Raji (cell line): ENCODE results near the gene SYNPR.

ENCODE experiments used
- POLR2A ChIP-seq: IDR thresholded peaks from 2 replicates; pipeline ENCODE4 v1.6.1; 2011; ENCODE audit warnings: low read depth, low read length, control low read depth; ENCODE audit not compliant: insufficient read depth

Gene SYNPR

DNA sequence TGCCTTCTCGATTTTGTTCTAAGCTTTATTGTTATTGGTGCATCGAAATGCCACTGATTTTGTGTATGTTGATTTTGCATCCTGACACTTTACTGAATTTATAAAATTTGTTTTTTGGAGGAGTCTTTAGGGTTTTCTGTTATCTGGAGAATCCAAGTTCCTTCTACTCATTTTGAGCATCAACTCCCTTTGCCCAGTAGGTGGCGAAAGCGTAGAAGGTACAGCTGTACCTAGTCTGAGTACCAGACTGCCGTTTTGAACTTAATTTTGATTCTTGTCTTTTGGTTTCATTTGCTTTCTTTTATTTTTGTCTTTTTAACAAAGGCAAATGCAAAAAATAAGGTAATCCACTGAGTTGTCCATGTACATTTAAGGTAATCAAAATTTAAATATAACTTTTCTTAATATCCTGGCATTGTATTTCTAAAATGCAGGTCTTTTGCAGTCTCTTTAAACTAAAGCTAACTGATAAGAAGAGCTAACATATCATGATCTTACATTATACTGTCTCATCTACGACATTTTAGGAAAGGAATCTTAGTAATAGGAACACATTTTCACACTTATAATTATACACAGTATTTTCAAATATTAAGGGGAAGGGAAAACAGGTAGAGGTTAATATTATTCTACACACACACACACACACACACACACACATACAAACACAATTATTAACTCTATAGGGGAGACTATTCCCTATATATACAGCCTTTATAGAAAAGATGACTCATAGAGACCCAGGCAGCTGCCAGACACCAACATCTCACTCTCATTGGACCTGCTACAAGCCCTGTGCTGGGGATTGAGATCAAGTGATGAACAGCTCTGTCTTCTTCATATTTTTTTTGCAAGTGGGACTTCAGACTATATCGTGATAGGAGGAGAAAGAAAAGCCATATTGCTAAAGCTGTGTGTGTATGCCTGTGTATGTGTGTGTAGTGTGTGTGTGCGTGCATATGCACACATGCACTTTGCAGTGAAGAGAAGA lies 71.8 kb downstream of the SYNPR start:
- no peak for TF ChIP-seq POLR2A

- no peak for TF ChIP-seq POLR2A
These were observed 73.3 kb downstream of the SYNPR start for GRCh38 chr3:63351159-63352007.

DNA sequence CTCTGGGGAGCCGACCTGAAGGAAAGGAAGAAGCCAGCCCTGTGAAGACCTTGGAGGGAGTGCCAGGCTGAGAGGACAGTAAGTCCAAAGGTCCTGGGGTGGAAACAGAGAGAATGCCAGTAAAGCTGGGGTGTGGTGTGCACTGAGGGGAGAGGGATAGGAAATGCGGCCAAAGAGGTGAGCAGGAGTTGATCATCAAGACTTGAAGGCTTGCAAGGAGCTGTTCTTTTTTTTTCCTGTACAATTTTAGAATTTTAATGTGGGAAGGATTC lies 73.8 kb downstream of the SYNPR start:
- TF ChIP-seq POLR2A: no peak

GRCh38 chr3:63353383-63353782 lies 75.3 kb downstream of the SYNPR start:
- TF ChIP-seq POLR2A: no peak

- no peak for TF ChIP-seq POLR2A
These were observed 76.1 kb downstream of the SYNPR start for GRCh38 chr3:63354160-63354559.

DNA sequence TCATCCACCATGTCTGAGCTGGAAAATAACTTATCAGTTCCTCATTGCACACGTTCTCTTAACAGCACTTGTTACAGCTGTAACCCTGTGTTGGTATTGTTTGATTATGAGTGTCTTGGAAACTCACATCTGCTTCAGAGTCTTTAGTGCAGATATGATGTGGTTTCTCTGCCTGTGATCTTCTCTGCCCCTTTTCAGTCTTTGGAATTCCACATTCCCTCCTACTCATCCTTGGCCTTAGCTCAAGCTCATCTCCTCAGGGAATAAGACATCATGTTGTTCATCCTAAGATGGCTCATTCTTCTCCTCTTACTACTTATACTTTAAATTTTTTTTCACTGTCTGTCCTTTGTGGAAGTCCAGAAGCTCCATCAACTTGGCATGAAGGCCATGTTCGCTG lies 77.7 kb downstream of the SYNPR start:
- TF ChIP-seq POLR2A: no peak

- TF ChIP-seq POLR2A: no peak
These were observed 86.4 kb downstream of the SYNPR start for GRCh38 chr3:63364495-63364894.

GRCh38 chr3:63364910-63365309 lies 86.8 kb downstream of the SYNPR start:
- no peak for TF ChIP-seq POLR2A

- TF ChIP-seq POLR2A: no peak
These were observed 87.6 kb downstream of the SYNPR start for GRCh38 chr3:63365671-63366070.

- TF ChIP-seq POLR2A: no peak
These were observed 92.0 kb downstream of the SYNPR start for GRCh38 chr3:63370094-63370493.

DNA sequence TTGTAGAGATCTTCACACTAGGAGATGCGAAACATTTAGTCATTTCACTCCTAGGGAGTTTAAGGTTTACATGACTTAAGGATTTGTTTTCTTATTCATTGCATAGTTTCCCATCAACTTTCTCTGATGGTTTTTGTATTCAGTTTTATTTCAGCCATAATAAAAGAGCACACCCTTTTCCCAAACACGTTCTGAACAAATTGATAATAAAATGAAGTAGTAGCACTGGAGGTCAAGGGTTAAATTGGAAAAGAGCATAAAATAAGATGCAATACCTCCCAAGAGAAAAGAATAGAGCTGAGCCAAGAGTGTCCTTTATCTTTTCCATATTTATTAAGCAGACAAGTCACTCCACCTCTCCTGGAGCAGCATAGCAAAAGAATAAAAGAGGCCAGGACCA lies 104.9 kb downstream of the SYNPR start:
- TF ChIP-seq POLR2A: no peak

- TF ChIP-seq POLR2A: no peak
These were observed 106.3 kb downstream of the SYNPR start for GRCh38 chr3:63384382-63384781.

DNA sequence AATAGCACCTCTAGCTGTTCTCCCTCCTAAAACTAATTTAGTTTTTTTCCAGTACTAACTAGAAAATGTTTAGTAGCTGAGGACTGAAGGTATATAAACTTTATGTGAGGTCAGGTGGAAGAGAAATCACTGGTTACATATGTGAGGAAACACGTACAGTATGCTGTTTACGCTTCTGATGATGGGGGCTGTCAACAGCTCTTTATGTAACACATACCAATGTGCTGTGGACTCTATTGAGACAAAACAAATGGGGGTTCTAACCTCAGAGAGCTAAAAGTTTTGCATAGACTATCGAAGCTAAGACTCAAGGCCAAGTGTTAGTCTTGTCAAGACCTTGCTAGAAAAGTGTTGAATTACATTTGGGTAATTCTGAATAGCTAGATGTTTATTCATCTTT lies 107.5 kb downstream of the SYNPR start:
- no peak for TF ChIP-seq POLR2A

- no peak for TF ChIP-seq POLR2A
These were observed 108.5 kb downstream of the SYNPR start for GRCh38 chr3:63386568-63386967.

- TF ChIP-seq POLR2A: no peak
These were observed 109.5 kb downstream of the SYNPR start for GRCh38 chr3:63387568-63387967.

DNA sequence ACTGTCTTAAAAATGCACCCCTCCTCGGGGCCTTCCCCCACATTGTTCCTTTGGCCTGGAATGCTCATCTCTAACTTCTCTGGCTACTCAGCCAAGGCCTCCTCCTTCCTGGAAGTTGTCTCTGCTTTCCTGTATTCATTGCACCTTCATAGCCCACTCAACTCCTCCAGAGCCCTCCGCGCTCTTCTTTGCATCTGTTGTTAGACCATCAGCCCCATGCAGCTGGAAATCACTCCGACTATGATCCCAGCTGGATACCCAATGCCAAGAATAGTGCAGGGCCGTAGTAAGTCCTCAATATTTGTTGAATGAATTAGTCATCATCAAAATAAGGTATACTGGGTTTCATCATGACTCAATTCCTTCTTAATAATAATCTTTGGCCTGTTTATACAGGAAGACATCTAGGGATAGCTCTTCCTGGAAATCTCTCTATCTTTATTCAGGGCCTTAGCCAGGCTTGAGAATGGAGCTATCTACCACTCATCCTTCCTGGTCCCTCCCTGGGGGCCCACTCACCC lies 112.7 kb downstream of the SYNPR start:
- TF ChIP-seq POLR2A: no peak
